ENCODE data around the gene LEFTY1.

- TF ChIP-seq CTCF (conservative IDR thresholded peaks at IDR 0.05; ENCODE audit: low read depth, low read length) (no peak), EZH2phosphoT487 (IDR thresholded peaks at IDR 0.05; ENCODE audit: borderline replicate concordance, low read length) (no peak)
Measured at GRCh38 chr1:225861834-225862580, 26.9 kb downstream of the LEFTY1 start.
